Measurements from ENCODE around the gene DOCK4. TPM values are rescaled to one million over a fixed set of nuclear protein-coding genes. Genes with fewer than 3 reads are reported as not detected.

DOCK4 gene
- total RNA-seq, 1 experiment from 2014 or later: 31.4 TPM

DNA sequence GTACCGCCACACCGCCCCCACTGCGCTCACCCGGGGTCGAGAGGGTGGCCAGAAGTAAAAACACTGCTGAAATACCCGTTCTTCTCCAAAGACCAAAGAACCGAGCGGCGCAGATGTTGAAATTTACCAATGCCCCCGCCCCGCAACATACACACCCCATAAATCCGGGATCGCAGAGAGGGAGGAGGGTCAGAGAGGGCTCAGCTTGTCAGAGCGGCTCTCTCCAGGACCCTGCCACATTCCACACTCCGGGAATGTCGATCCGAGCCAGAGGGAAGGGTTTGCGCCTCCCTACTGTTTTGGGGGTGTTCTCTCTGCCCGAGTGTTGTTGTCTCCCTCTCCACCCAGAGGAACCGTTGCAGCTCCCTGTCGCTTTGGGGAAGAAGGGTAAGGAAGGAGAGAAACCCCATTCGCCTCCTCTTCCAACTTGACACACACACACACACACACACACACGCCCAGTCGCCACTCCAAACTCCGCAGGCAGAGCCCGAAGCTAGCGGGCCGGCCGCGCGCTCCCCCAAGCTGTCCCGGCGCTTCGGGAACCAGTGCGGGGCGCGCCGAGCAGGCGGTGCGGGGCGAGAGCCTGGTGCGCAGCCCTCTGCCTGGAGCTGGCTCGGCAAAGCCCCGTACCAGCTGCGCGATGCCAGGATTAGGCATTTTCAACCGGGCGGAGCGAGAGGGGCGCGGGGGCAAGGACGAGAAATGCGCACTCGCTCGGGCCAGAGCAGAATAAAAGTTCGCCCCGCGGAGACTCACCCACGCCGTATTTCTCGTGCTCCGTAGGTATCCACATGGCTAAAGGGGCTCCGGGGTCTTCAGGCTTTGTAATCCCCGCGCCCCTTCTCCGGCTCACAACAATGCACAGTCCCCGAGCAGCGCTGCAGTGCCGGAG lies 609 bp downstream of the DOCK4 start:
- DNase-seq (ENCODE audit: unreplicated experiment): peak; percentile 49
- BruUV-seq (replicated peaks): no TSS peak
- POLR2A ChIA-PET: interaction anchor here (0.5 to 7.0 kb wide), 35 partner anchors 10 to 781 kb away, joined by 3 to 126 read pairs (median 5); partner anchors contain the start of gene IFRD1
- intact Hi-C loops (cut with micrococcal nuclease): loop anchor here (1.0 to 5.0 kb wide), 6 partner anchors 125 to 253 kb away; partner anchors contain the start of gene IFRD1
- Mint-ChIP-seq H3K27me3 (ENCODE audit: insufficient read depth, unreplicated experiment) (no peaks in the 10 kb centered on the region), H3K4me3 (ENCODE audit: unreplicated experiment) (peak overlapping the region; percentile 91), H3K36me3 (ENCODE audit: insufficient read depth, unreplicated experiment) (no peaks in the 10 kb centered on the region), H3K4me1 (ENCODE audit: insufficient read depth, unreplicated experiment) (peaks cover 28% of the 10 kb centered on the region), H3K9me3 (ENCODE audit: unreplicated experiment) (no peaks in the 10 kb centered on the region), H3K27ac (ENCODE audit: low read depth, unreplicated experiment) (peak overlapping the region; percentile 94)
- CTCF ChIA-PET: interaction anchor here (0.6 to 1.9 kb wide), 15 partner anchors 9 to 1011 kb away, joined by 3 to 11 read pairs (median 3); no protein-coding TSS in a partner anchor
- TF ChIP-seq, protein P1, sequence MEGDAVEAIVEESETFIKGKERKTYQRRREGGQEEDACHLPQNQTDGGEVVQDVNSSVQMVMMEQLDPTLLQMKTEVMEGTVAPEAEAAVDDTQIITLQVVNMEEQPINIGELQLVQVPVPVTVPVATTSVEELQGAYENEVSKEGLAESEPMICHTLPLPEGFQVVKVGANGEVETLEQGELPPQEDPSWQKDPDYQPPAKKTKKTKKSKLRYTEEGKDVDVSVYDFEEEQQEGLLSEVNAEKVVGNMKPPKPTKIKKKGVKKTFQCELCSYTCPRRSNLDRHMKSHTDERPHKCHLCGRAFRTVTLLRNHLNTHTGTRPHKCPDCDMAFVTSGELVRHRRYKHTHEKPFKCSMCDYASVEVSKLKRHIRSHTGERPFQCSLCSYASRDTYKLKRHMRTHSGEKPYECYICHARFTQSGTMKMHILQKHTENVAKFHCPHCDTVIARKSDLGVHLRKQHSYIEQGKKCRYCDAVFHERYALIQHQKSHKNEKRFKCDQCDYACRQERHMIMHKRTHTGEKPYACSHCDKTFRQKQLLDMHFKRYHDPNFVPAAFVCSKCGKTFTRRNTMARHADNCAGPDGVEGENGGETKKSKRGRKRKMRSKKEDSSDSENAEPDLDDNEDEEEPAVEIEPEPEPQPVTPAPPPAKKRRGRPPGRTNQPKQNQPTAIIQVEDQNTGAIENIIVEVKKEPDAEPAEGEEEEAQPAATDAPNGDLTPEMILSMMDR (IDR thresholded peaks at IDR 0.05; ENCODE audit: unreplicated experiment): no peak

DNA sequence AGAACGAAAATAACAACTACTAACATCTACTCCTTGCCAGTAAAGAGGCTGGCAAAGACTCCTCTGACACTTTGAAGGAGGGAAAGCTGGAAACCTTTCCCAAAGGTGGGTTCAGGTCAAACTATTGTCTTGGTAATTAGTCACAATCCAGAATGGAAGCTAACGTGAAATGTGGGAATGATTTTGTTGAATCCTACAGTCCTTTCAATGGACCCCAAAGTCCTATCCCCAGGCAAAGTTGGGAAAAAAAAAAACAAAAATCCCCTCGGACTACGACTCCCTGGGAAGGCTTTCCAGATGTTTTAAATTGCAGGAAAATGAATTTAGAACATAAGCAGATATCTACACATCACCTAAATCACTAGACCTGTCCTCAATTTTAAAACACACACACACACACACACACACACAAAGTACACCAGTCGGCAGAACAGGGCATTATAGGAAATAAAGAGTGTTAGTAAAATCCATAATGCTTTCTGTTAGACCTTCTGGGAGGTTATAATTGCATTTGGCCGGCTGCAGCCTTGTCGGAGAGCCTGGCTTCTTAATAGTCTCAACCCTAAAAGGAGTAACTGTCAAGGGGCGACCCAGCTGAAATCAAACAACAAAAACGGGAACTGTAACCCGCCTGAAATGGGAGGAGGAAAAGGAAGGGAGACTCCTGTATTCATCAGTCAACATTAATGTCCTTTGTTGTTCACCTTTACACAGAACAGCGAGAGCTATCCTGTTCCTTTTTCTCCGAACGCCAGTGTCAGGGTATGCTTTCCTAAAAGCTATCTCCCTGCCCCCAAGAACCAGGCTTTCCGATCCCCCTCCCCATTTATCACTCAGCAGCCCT lies 1.5 kb downstream of the DOCK4 start:
- BruUV-seq (replicated peaks): TSS peak; percentile 36
- Mint-ChIP-seq H3K27ac (ENCODE audit: low read depth, unreplicated experiment) (peak overlapping the region; percentile 94), H3K27me3 (ENCODE audit: insufficient read depth, unreplicated experiment) (no peaks in the 10 kb centered on the region), H3K4me1 (ENCODE audit: insufficient read depth, unreplicated experiment) (peaks cover 32% of the 10 kb centered on the region), H3K4me3 (ENCODE audit: unreplicated experiment) (peak overlapping the region; percentile 91), H3K9me3 (ENCODE audit: unreplicated experiment) (no peaks in the 10 kb centered on the region), H3K36me3 (ENCODE audit: insufficient read depth, unreplicated experiment) (no peaks in the 10 kb centered on the region)
- peak; percentile 35 for DNase-seq (ENCODE audit: unreplicated experiment)
- intact Hi-C loops (cut with micrococcal nuclease): loop anchor here (2.0 to 5.0 kb wide), 4 partner anchors 188 to 442 kb away; partner anchors contain the start of gene IFRD1
- TF ChIP-seq, protein P1 (IDR thresholded peaks at IDR 0.05; ENCODE audit: unreplicated experiment): no peak
- CTCF ChIA-PET: interaction anchor here (0.6 to 1.9 kb wide), 16 partner anchors 40 to 1010 kb away, joined by 3 to 11 read pairs (median 4); no protein-coding TSS in a partner anchor
- POLR2A ChIA-PET: interaction anchor here (0.6 to 7.0 kb wide), 33 partner anchors 8 to 782 kb away, joined by 3 to 126 read pairs (median 4); partner anchors contain the start of gene IFRD1

DNA sequence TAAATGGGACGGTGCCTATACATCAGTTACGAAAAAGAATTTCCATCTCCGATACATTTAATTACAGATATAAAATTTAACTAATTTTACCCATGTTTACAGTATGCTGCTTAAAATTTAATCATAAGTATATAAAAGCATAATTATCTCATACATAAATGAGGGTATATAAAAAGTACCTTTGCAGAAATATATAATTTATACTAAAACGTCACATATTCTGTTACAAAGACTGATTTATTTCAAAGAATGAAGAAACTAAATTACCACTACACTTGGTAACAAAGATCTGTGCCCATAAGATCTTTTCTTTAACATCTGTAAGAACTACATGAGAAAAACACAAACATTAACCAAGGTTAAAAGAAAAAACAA lies 2.8 kb downstream of the DOCK4 start:
- Mint-ChIP-seq H3K27me3 (ENCODE audit: insufficient read depth, unreplicated experiment) (no peaks in the 10 kb centered on the region), H3K4me3 (ENCODE audit: unreplicated experiment) (peak overlapping the region; percentile 91), H3K9me3 (ENCODE audit: unreplicated experiment) (no peaks in the 10 kb centered on the region), H3K27ac (ENCODE audit: low read depth, unreplicated experiment) (no peak overlapping the region), H3K36me3 (ENCODE audit: insufficient read depth, unreplicated experiment) (no peaks in the 10 kb centered on the region), H3K4me1 (ENCODE audit: insufficient read depth, unreplicated experiment) (peaks cover 41% of the 10 kb centered on the region)
- no TSS peak for BruUV-seq (replicated peaks)
- CTCF ChIA-PET: interaction anchor here (0.5 to 1.5 kb wide), 11 partner anchors 10 to 451 kb away, joined by 3 to 5 read pairs (median 3); no protein-coding TSS in a partner anchor
- intact Hi-C loops (cut with micrococcal nuclease): loop anchor here (5.0 kb wide), 1 partner anchor 441 kb away; no protein-coding TSS in a partner anchor
- DNase-seq (ENCODE audit: unreplicated experiment): no peak
- TF ChIP-seq, protein P1 (IDR thresholded peaks at IDR 0.05; ENCODE audit: unreplicated experiment): no peak
- POLR2A ChIA-PET: interaction anchor here (0.6 to 7.0 kb wide), 10 partner anchors 10 to 782 kb away, joined by 3 to 126 read pairs (median 4); partner anchors contain the start of gene IFRD1

All from MCF 10A (cell line).